HTERT RPE-1 (cell line): ENCODE measurements around the gene NPFF.
"Not testable (repeated sequence)": the region's sequence is repeated elsewhere in the genome, so short reads cannot be mapped to it uniquely, and the experiment has no call there.

ENCODE experiments used
- in situ Hi-C: fragments of 300-500 bp; cut with MboI; formaldehyde crosslinking; loops from 4 replicates; pipeline ENCODE4 v1.14.3; 2020; ENCODE audit warnings: low sequenced_read_pairs

The NPFF gene

DNA sequence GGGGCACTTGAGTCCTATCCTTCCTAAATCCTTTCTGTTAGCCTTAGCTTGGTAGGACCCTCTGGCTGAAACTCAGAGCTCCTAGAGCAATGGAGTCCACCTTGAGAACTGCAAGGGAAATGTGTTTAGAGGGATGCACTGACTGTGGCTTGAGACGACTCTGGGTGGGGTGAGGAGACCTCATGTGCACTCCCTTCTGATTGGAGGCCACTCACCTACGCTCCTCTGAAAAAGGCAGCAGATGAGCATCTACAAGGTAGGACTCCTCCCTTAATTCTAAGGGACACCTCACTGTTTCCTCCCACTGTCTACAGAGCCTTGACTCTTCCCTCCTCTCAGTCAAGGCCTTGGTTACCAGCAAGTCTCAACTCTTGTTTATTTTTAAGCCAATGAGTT lies 9.1 kb downstream of the NPFF start:
- in situ Hi-C loops, result no loop called here

GRCh38 chr12:53497461-53497860 lies 9.8 kb downstream of the NPFF start:
- in situ Hi-C loops, result no loop called here

- in situ Hi-C loops, result no loop called here
These were observed 10.6 kb downstream of the NPFF start for GRCh38 chr12:53496752-53497032.

DNA sequence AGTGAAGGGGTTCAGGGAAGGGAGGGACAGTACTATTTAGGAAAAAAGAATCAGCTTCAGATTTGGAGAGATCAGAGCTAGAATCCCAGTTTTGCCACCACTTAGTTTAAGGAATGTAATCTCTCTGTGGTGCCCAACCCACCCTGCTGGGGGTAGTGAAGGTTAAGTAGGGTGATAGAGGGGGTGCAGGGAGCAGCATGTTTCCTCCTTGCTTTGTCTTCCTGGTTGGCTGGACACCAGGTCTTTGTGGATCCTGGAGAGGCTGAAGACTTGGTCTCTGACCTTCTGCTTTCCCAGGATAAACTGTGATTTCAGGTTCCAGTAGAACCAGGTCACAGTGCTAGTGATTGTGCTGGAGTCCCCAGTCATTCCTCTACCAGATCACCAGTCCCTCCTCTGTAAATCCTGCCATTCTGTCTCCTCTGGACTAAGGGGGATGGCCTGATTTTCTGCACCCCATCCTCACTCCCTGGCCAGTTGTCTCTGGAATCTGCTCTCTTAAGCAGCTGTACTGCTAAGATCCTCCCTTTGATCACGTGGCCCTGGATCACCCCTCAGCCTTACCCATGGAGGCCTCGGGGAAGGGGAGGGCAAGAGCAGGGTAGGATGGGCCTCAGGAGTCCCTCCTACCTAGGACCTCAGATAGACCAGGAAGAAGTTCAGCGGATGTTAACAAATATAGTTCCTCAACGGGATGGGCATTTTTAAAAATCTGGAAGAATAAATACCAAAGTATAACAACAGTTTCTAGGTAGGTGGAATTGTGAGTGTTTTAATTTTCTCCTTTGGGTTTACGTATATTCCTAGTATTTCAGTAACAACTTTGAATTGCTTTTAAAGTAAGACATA lies 11.2 kb downstream of the NPFF start:
- in situ Hi-C loops, result no loop called here

DNA sequence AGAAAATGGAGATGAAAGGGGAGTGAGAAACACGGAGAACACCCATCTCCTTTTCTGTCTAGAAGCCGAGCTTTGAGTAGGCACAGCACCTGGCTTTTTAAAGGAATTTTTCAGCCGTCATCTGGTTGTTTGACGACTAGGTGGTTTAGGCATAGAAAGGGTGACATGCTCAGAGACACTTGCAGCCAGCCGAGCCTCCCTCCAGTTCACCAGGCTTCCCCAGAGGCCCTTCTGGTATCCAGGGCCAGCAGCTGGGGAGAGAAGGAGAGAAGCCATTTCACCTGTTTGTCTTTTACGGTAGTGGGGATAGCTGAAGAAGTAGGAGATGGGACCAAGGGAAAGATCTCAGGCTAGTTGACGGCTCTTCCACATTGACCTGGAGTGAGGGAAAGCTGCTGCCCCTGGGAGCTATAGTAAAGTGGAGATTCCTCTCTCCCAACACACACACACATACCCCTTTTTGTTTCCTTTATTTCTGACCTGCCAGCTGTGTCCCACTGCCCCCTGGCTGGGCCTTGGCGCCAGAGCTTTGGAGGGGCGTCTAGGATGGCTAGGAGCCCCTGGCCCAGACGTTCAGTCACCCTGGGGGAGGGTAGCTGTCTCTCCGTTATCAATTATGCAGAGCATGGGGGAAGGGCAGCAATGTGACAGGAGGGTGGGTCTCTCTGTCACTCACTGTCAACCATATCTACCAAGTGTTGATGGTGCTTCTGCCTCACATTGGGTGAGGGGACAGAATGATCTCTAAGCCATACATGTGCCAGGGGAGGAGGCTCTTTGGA lies 13.5 kb downstream of the NPFF start:
- in situ Hi-C loops, result no loop called here

DNA sequence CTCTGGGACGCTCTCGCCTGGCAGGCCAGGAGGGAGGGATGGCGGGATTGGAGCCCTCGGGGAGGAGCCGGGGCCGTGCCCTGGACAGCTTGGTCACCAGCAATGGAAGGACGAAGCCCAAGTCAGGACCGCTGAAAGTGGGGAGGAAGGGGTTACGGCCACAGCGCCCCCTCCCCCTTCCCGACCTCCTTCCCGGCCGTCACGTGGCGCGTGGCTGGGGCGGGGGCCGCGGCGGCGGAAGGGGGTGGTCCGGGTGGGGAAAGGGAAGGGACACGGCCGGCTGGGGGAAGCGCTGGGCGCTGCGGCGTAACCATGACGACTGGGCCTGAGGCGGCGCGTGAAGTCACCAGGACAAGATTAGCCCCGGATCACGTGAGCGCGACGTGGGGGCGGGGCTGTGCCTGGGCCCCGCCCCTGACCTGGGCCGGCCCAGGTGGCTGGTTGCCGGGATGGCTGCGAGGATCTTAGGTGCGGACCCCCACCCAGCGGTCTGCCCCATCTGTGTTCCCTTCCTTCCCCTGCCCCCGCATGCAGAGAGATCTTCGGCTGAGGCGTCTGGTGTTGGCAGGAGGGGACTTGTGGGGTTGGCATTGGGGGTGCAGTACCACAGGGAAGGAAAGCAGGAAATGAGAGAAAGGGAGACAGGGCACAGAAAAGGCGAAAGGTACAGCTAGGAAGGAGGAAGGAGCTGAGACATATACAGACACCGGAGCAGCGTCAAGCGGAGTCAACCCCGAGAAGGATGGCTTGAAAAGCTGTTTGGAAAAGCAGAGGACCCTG lies 14.3 kb downstream of the NPFF start:
- in situ Hi-C loops, result no loop called here

DNA sequence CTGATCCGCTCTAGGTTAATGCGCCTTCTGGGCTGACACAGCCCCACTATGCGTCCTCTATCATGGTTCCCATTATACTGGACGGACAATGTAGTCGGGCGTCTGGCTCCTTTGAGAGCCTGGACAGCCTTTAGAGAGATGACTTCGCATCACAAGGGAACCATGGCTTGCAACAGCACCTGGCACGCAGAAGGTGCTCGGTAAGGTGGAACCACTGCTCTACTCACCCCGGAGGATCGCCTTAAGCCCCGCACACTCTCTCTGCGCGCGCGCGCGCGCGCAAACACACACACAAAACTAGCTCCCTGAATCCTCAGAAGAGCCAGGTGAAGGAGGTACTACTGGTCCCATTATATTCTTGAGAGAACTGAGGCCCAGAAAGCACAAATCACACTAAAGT lies 15.1 kb downstream of the NPFF start:
- in situ Hi-C loops, result no loop called here

DNA sequence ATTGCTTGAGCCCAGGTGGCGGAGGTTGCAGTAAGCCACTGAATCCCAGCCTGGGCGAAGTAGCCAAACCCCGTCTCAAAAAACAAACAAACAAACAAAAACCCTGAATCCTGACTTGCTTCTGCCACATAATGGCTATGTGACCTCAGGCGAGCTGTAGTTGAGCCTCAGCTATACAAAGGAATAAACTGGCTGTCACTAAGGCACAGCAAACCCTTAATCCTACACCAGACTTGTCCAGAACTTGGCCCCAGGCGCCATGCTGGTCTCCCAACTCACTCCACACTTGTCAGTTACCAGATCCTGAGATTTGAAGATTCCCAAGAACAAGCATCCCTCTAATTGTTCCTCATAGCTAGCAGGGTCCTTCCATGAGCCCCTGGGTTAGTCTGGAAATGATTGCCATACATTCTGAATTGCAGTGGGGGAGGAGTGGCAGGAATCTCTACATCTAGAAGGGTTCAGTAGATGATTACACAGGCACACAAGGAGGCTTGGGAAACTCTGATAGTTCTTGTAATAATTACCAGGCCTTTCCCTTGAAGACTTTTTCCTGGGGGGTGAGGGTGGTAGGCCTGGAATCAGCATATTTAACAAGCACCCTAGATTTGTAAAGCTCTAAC lies 17.9 kb downstream of the NPFF start:
- in situ Hi-C loops, result no loop called here

- in situ Hi-C loops, result no loop called here
These were observed 20.4 kb downstream of the NPFF start for GRCh38 chr12:53486736-53487487.

GRCh38 chr12:53485955-53486735 lies 21.1 kb downstream of the NPFF start:
- in situ Hi-C loops, result no loop called here

DNA sequence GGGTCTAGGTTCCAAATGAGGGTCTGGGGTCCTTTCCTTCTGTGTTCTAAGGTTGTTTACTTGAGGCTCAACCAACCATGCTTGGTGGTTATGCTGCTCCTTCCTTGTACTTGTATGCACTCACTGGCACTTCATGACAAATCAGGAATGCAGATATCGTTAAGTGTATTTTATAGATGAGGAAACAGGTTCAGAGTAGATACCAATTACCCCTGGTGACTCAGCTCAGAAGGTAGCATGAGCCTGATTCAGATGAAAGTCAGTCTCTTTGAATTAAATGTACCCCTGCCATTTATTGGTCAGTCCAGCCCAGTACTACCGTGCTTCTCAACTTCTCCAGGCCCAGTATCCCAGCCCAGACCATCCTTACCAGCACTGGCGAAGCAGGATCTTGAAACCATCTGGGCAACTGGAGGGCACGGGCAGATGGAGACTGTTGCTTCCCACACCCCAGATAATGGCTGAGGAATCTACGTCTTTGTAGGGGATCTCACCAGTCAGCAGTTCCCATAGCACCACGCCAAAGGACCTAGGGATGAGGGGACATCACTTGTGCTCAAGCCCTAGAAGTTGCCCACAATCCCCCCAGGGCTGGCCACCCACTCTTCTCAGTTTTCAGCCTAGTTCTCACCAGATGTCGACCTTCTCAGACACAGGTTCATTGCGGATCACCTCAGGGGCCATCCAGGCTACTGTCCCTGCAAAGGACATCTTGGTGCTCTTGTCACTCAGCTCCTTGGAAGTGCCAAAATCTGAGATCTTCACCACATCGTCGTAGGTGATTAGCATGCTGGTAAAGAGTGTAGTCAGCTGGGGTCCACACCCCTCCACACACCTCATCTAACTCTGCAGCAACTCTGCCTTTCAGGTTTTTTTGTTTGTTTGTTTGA lies 22.4 kb downstream of the NPFF start:
- in situ Hi-C loops, result no loop called here

GRCh38 chr12:53483979-53484377 lies 23.3 kb downstream of the NPFF start:
- in situ Hi-C loops, result no loop called here

DNA sequence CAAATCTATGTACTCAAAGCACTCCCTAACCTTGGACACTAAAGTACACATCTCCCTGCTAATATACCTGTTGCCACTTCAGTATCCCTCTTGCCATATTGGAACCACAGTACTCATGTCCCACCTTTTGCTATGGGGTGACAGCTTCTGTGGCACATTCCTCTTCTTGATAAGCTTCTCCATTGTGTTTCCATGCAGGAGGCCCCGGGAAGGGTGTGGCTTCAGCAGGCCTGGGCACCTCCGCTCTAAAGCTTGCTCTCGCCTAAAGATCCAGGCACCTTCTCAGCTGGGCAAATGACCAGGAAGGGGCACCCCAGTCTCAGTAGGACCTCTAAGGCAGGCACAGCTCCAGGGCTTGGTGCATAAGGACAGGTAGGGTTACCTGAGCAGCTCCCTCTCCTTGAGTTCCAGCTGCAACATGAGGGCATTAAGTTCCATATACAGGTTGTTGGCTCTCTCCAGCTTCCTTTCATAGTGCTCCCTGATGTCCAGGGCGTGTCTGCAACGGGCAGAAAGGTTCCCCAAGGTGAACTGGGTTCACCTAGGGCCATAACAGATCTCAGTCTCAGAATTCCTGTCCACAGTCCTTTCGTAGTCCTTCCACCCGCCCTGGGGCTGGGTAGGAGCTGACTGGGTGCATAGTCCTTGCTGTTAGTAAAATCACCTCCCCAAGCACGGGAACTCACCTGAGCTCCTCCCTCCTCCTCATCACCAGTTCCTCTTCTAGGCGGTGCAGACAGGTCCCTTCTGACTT lies 23.9 kb downstream of the NPFF start:
- in situ Hi-C loops, result no loop called here

DNA sequence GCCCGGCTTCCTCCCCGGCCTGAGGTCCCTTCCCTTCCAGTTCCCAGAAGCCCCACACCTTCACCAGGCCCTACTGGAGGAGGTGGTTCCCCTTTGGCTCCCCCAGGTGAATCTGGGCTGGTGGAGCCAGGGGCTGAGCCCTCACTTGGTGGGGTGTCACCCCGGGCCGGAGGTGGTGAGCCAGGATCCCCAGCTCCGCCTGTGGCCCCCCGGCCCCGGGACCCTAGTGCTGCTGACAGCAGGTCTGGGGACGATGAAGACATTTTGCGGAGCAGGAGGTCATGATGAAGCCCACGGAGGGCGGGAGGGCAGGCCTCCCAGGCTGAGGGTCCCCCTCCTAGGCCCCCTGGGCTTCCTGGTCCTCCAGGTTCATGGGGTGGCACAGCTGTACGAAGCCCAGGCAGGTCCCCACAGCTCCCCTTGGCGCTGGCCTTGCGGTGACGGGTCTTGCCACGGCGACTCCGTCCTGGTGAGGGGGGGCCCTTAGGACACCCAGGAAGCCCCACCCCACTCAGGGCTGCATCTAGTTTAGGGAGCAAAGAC lies 24.6 kb downstream of the NPFF start:
- in situ Hi-C loops, result no loop called here

GRCh38 chr12:53481939-53482586 lies 25.2 kb downstream of the NPFF start:
- in situ Hi-C loops, result no loop called here

DNA sequence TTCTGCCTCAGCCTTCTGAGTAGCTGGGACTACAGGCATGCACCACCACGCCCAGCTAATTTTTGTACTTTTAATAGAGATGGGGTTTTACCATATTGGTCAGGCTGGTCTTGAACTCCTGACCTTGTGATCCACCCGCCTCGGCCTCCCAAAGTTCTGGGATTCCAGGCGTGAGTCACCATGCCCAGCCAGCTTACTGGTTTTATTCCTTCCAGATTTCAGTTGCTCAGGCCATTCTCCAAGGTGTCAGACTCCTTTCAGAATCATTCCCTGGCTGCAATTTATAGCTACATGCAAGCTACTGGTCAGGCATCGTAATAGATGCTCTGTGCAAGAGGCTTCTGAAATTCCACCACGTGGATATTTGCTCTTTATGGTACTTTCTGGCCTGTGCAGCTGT lies 25.8 kb downstream of the NPFF start:
- in situ Hi-C loops, result not testable (repeated sequence)
